ENCODE measurements around the gene PPP1R7.

GRCh38 chr2:241141214-241141770 is 9.0 kb upstream of the PPP1R7 start:
- TF ChIP-seq, protein P1, sequence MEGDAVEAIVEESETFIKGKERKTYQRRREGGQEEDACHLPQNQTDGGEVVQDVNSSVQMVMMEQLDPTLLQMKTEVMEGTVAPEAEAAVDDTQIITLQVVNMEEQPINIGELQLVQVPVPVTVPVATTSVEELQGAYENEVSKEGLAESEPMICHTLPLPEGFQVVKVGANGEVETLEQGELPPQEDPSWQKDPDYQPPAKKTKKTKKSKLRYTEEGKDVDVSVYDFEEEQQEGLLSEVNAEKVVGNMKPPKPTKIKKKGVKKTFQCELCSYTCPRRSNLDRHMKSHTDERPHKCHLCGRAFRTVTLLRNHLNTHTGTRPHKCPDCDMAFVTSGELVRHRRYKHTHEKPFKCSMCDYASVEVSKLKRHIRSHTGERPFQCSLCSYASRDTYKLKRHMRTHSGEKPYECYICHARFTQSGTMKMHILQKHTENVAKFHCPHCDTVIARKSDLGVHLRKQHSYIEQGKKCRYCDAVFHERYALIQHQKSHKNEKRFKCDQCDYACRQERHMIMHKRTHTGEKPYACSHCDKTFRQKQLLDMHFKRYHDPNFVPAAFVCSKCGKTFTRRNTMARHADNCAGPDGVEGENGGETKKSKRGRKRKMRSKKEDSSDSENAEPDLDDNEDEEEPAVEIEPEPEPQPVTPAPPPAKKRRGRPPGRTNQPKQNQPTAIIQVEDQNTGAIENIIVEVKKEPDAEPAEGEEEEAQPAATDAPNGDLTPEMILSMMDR (IDR thresholded peaks at IDR 0.05; ENCODE audit: low read depth, low read length, missing input control) = no peak
- TF ChIP-seq SP1 (IDR thresholded peaks at IDR 0.05) (no peak), JUND (IDR thresholded peaks at IDR 0.05) (no peak)

Measured in liver (tissue), 3 donors.